HepG2 (cell line): Measurements from ENCODE around the gene CDHR3. TPM values are rescaled to one million over a fixed set of nuclear protein-coding genes. Genes with fewer than 3 reads are reported as not detected.

ENCODE experiments used
- FOXA3 ChIP-seq: IDR thresholded peaks from 2 replicates; pipeline ENCODE4 v1.6.1; 2016; ENCODE audit warnings: missing genetic modification reagents, missing compliant biosample characterization
- HNRNPUL1 ChIP-seq: fragments of 200-400 bp; formaldehyde crosslinking; IDR thresholded peaks from 2 replicates; pipeline ENCODE4 v1.6.1; 2017; ENCODE audit warnings: low read depth, mild to moderate bottlenecking, low read length, moderate library complexity
- JUN ChIP-seq: sonication (generic); formaldehyde crosslinking; IDR thresholded peaks from 2 replicates; pipeline ENCODE4 v1.4.0; 2020; ENCODE audit warnings: mild to moderate bottlenecking, missing genetic modification reagents
- RXRB ChIP-seq: IDR thresholded peaks from 2 replicates; pipeline ENCODE4 v1.6.1; 2016; ENCODE audit warnings: borderline replicate concordance, missing genetic modification reagents, missing compliant biosample characterization
- SIX1 ChIP-seq: sonication (generic); formaldehyde crosslinking; IDR thresholded peaks from 2 replicates; pipeline ENCODE4 v1.4.0; 2020; ENCODE audit warnings: missing genetic modification reagents, borderline replicate concordance
- TARDBP ChIP-seq: sonication (generic); formaldehyde crosslinking; IDR thresholded peaks from 2 replicates; pipeline ENCODE4 v1.8.0; 2022; ENCODE audit warnings: mild to moderate bottlenecking, missing genetic modification reagents
- ZNF44 ChIP-seq: sonication (generic); formaldehyde crosslinking; IDR thresholded peaks from 2 replicates; pipeline ENCODE4 v1.5.1; 2020; ENCODE audit warnings: mild to moderate bottlenecking, missing genetic modification reagents
- ZNF644 ChIP-seq: IDR thresholded peaks from 2 replicates; pipeline ENCODE4 v1.6.1; 2016; ENCODE audit warnings: low read depth
- ZNF670 ChIP-seq: sonication (generic); formaldehyde crosslinking; IDR thresholded peaks from 2 replicates; pipeline ENCODE4 v1.8.0; 2022; ENCODE audit warnings: mild to moderate bottlenecking, missing genetic modification reagents, borderline replicate concordance
- ZNF709 ChIP-seq: sonication (generic); formaldehyde crosslinking; IDR thresholded peaks from 2 replicates; pipeline ENCODE4 v1.5.0; 2020; ENCODE audit warnings: mild to moderate bottlenecking, missing genetic modification reagents
- polyA plus RNA-seq, 8 experiments: library from polyadenylated mRNA; depleted of rRNA in 3 of 8; stranded (reverse) in 7 of 8; unstranded in 1 of 8; fragments of >200 nt; fragmentation: Illumina TruSeq in 4 of 8; extraction: Trizol in 4 of 8; gene quantifications; 2 replicates each; pipeline versions ENCODE4 v1.2.1 to v1.2.3, GENCODE V29; 2011 to 2016; ENCODE audit warnings: low read depth in 4 of 8, missing spikeins in 1 of 8, mixed read lengths in 1 of 8; ENCODE audit not compliant: insufficient read depth in 1 of 8
- total RNA-seq, 5 experiments: library from RNA; depleted of rRNA; stranded (reverse); fragments of >200 nt; fragmentation: Illumina TruSeq; extraction: Trizol; gene quantifications; 2 replicates each; pipeline ENCODE4 v1.2.3, GENCODE V29; 2016; ENCODE audit warnings: low read depth in 1 of 5
- TF ChIP-seq, protein P1 (sequence below): sonication (generic); formaldehyde crosslinking; IDR thresholded peaks from 2 replicates; pipeline ENCODE4 v1.5.1; 2020; ENCODE audit warnings: mild to moderate bottlenecking, missing genetic modification reagents, borderline replicate concordance
- TF ChIP-seq, protein P2 (sequence below): sonication (generic); formaldehyde crosslinking; IDR thresholded peaks from 2 replicates; pipeline ENCODE4 v1.4.0; 2020; ENCODE audit warnings: missing genetic modification reagents, borderline replicate concordance
- TF ChIP-seq, protein P3 (sequence below): IDR thresholded peaks from 2 replicates; pipeline ENCODE4 v1.6.1; 2016; ENCODE audit warnings: mild to moderate bottlenecking
- TF ChIP-seq, protein P4 (sequence below): IDR thresholded peaks from 2 replicates; pipeline ENCODE4 v1.6.1; 2016; ENCODE audit warnings: low read depth
- TF ChIP-seq, protein P5 (sequence below): sonication (generic); formaldehyde crosslinking; IDR thresholded peaks from 2 replicates; pipeline ENCODE4 v1.4.0; 2020; ENCODE audit warnings: missing genetic modification reagents, mild to moderate bottlenecking, borderline replicate concordance

CDHR3 gene
- total and polyA plus RNA-seq, 2 of the 13 experiments (the other 11 are each of a cell fraction or from before 2014, with no cell fraction given) = 6.5 to 11.8 TPM

DNA sequence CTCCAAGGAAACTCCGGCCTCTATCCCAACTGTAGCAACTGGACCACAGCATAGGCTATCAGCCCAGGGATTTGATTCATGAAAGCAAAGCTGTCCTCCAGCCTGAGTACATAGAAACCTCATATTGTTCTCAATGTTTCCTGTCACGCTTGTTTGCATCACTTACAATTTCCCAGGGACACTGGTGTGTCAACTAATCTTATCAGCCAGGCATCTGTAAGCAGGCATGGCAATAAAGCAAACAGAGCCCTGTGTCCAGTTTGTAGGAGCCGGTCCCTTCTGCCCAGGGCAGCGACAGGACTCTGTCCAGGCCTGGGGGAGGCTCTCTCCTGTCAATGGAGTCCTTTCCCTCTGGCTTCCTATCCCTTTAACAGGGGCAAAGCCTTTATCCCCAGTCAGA, 23.0 kb upstream of the CDHR3 start (continued):
- TF ChIP-seq, protein P1, sequence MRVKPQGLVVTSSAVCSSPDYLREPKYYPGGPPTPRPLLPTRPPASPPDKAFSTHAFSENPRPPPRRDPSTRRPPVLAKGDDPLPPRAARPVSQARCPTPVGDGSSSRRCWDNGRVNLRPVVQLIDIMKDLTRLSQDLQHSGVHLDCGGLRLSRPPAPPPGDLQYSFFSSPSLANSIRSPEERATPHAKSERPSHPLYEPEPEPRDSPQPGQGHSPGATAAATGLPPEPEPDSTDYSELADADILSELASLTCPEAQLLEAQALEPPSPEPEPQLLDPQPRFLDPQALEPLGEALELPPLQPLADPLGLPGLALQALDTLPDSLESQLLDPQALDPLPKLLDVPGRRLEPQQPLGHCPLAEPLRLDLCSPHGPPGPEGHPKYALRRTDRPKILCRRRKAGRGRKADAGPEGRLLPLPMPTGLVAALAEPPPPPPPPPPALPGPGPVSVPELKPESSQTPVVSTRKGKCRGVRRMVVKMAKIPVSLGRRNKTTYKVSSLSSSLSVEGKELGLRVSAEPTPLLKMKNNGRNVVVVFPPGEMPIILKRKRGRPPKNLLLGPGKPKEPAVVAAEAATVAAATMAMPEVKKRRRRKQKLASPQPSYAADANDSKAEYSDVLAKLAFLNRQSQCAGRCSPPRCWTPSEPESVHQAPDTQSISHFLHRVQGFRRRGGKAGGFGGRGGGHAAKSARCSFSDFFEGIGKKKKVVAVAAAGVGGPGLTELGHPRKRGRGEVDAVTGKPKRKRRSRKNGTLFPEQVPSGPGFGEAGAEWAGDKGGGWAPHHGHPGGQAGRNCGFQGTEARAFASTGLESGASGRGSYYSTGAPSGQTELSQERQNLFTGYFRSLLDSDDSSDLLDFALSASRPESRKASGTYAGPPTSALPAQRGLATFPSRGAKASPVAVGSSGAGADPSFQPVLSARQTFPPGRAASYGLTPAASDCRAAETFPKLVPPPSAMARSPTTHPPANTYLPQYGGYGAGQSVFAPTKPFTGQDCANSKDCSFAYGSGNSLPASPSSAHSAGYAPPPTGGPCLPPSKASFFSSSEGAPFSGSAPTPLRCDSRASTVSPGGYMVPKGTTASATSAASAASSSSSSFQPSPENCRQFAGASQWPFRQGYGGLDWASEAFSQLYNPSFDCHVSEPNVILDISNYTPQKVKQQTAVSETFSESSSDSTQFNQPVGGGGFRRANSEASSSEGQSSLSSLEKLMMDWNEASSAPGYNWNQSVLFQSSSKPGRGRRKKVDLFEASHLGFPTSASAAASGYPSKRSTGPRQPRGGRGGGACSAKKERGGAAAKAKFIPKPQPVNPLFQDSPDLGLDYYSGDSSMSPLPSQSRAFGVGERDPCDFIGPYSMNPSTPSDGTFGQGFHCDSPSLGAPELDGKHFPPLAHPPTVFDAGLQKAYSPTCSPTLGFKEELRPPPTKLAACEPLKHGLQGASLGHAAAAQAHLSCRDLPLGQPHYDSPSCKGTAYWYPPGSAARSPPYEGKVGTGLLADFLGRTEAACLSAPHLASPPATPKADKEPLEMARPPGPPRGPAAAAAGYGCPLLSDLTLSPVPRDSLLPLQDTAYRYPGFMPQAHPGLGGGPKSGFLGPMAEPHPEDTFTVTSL (CRISPR knock-in tag) = peak; percentile 47; the same call in 1 of the 2 replicates
- peak; percentile 27; the same call in 1 of the 2 replicates for TF ChIP-seq RXRB (CRISPR knock-in tag)
- no peak for TF ChIP-seq ZNF44
- TF ChIP-seq, protein P2, sequence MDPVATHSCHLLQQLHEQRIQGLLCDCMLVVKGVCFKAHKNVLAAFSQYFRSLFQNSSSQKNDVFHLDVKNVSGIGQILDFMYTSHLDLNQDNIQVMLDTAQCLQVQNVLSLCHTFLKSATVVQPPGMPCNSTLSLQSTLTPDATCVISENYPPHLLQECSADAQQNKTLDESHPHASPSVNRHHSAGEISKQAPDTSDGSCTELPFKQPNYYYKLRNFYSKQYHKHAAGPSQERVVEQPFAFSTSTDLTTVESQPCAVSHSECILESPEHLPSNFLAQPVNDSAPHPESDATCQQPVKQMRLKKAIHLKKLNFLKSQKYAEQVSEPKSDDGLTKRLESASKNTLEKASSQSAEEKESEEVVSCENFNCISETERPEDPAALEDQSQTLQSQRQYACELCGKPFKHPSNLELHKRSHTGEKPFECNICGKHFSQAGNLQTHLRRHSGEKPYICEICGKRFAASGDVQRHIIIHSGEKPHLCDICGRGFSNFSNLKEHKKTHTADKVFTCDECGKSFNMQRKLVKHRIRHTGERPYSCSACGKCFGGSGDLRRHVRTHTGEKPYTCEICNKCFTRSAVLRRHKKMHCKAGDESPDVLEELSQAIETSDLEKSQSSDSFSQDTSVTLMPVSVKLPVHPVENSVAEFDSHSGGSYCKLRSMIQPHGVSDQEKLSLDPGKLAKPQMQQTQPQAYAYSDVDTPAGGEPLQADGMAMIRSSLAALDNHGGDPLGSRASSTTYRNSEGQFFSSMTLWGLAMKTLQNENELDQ = no peak
- TF ChIP-seq, protein P3, sequence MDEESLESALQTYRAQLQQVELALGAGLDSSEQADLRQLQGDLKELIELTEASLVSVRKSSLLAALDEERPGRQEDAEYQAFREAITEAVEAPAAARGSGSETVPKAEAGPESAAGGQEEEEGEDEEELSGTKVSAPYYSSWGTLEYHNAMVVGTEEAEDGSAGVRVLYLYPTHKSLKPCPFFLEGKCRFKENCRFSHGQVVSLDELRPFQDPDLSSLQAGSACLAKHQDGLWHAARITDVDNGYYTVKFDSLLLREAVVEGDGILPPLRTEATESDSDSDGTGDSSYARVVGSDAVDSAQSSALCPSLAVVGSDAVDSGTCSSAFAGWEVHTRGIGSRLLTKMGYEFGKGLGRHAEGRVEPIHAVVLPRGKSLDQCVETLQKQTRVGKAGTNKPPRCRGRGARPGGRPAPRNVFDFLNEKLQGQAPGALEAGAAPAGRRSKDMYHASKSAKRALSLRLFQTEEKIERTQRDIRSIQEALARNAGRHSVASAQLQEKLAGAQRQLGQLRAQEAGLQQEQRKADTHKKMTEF (CRISPR knock-in tag) = peak; percentile 56; the same call in 1 of the 2 replicates
- TF ChIP-seq, protein P4, sequence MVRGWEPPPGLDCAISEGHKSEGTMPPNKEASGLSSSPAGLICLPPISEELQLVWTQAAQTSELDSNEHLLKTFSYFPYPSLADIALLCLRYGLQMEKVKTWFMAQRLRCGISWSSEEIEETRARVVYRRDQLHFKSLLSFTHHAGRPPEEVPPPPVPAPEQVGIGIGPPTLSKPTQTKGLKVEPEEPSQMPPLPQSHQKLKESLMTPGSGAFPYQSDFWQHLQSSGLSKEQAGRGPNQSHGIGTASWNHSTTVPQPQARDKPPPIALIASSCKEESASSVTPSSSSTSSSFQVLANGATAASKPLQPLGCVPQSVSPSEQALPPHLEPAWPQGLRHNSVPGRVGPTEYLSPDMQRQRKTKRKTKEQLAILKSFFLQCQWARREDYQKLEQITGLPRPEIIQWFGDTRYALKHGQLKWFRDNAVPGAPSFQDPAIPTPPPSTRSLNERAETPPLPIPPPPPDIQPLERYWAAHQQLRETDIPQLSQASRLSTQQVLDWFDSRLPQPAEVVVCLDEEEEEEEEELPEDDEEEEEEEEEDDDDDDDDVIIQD (CRISPR knock-in tag) = no peak
- TF ChIP-seq JUN (CRISPR knock-in tag) = no peak
- TF ChIP-seq FOXA3 (CRISPR knock-in tag) = peak; percentile 70; the same call in 1 of the 2 replicates
- no peak for TF ChIP-seq ZNF670 (CRISPR knock-in tag)
- 0 out of 2 replicates have a peak, but pooled peaks have one; percentile 30 for TF ChIP-seq TARDBP (CRISPR knock-in tag)
- no peak for TF ChIP-seq HNRNPUL1
- TF ChIP-seq ZNF644 (CRISPR knock-in tag) = no peak
- no peak for TF ChIP-seq SIX1 (CRISPR knock-in tag)
- TF ChIP-seq, protein P5, sequence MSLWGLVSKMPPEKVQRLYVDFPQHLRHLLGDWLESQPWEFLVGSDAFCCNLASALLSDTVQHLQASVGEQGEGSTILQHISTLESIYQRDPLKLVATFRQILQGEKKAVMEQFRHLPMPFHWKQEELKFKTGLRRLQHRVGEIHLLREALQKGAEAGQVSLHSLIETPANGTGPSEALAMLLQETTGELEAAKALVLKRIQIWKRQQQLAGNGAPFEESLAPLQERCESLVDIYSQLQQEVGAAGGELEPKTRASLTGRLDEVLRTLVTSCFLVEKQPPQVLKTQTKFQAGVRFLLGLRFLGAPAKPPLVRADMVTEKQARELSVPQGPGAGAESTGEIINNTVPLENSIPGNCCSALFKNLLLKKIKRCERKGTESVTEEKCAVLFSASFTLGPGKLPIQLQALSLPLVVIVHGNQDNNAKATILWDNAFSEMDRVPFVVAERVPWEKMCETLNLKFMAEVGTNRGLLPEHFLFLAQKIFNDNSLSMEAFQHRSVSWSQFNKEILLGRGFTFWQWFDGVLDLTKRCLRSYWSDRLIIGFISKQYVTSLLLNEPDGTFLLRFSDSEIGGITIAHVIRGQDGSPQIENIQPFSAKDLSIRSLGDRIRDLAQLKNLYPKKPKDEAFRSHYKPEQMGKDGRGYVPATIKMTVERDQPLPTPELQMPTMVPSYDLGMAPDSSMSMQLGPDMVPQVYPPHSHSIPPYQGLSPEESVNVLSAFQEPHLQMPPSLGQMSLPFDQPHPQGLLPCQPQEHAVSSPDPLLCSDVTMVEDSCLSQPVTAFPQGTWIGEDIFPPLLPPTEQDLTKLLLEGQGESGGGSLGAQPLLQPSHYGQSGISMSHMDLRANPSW (CRISPR knock-in tag) = no peak
- no peak for TF ChIP-seq ZNF709 (CRISPR knock-in tag)
